SIG-M5 treated with dmso at 0.1 percent for 504 hours (cell line): ENCODE data around the gene TAGLN2.

Experiments used
- DNase-seq: peaks from one replicate; lab custom pipeline; 2025; ENCODE audit not compliant: unreplicated experiment; lab: John Stamatoyannopoulos, UW

Gene TAGLN2

GRCh38 chr1:159949981-159950381 is 24.7 kb upstream of the TAGLN2 start:
- DNase-seq = peak; percentile 58

DNA sequence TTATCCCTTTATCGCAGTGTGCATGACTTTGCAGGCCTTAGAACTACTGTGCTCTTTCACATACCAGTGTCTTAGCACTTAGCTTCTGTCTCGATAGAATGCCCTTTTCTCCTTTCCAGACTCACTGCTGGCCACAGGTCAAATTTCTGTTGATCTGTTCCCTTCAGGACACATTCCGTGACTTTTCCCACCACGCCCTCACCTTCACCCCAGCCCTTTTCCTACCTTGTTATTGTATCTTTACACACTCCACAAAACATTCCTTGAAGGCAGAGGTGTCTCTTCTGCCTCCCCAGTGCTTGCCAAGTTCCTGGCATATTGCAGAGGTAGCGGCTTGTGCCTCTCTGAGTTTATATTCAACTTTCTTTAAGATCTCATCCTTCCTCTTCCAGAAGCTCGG is 23.8 kb upstream of the TAGLN2 start:
- DNase-seq = no peak

- DNase-seq = no peak
These were observed 22.6 kb upstream of the TAGLN2 start for GRCh38 chr1:159947942-159948341.

GRCh38 chr1:159946242-159947187 is 21.2 kb upstream of the TAGLN2 start:
- DNase-seq = no peak

DNA sequence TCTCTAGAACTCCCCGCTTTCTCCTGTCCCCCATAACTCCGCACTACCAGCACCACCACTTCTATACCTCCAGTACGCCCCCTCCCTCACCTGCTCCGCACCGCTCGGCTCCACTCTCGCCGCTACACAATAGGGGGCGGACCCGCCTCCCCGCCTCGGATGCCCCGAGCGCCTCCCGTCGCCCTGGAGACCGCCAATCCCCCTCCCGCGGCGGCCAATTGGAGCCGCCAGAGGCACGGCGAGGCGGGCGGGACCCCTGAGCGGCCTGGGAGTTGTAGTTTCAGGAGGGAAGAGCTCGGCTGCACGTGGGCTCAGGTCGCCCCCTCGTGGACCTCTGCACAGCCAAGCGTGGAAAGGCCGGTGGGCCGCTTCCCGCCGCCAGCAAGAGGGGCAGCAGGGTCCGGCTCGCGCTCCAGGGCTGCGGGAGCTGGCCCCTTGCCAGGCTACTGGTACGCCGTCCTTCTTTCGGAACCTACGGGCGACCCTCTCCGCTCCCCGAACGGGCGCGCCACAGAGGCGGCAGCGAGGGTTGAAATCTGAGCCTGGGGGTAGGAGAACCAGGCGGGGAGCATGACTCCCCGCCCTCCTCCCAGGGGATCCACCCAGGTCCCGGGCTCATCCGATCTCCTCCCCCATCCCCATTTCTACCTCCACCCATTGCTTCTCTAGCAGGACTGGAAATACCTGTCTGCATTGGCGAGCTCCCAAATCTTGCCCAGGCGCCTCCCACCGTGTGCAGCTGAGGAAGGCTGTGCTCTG is 20.4 kb upstream of the TAGLN2 start, which contains the start of gene IGSF9:
IGSF9 (minus strand) TSS at position 131 of the 759 bp plus-strand sequence. CDS start 2,159 bp downstream, outside the sequence.
- peak; percentile 30 for DNase-seq

DNA sequence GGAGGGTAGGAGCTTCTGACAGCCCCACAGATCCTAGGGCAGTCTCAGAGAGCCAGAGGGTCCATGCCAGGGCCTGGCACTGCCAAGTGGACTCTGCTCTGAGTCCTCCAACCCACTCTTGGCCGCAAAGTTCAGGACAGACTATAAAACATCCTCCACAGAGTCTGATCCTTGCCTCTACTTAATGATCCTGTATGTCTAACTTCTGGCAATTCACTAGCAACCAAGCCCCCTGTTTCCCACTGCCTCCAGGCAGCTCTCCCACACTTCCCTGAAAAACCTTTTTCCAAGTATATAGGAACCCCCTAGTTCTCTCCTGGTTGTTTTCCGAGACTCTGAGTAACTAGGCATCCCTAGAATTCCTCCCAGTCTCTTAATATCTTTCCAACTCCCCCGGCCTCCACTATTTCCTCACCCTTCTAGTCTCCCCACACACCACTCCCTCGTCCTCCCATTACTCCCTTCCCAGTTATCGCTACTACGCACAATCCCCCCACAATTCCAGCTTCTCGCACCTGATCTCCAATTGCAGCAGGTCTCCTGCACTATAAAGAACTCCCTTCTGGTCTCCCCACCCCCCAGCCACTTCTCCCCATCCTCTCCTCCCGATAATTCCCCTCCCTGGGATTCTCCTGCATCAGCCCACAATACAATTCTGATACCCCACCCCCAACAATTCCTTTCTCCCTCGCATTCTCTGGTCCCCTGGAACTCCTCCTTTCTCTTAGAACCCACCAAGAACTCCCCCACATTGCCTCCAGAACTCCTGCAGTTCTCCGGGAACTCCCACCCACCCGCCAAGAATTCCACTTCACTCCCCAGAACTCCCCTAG is 19.5 kb upstream of the TAGLN2 start:
- DNase-seq = no peak

DNA sequence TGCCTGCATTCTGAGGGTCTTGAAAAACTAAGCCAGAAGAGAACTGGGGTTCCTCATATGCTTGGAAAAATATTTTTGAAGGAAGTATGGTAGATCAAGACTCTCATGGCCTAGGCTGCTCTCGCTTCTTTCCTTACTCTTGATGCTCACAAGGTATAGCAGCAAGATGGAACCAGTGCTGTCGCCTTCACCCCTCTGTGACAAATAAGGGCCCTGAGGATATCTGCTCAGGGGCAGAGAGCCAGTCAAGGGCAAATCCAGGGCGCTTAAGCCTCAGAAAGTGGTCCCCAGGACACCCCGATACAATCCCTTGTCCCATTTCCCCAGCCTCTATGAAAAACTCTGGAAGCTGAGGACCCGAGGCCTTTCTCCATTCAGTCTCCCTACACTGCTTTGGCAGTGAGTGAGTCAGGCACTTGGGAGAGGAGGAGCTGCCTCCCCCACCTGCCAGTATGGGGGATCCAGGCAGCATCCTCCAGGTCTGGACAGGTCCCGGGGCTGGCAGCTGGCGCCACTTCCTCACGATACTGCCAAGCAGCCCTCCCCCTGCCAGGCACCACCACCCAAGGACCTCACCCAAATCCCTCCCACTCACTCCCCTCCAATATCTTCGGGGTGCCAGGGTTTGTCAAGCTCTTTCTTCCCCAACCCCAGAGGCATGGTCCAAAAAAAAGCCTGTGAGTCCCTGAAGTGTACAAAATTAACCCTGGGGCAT is 18.8 kb upstream of the TAGLN2 start:
- no peak for DNase-seq

DNA sequence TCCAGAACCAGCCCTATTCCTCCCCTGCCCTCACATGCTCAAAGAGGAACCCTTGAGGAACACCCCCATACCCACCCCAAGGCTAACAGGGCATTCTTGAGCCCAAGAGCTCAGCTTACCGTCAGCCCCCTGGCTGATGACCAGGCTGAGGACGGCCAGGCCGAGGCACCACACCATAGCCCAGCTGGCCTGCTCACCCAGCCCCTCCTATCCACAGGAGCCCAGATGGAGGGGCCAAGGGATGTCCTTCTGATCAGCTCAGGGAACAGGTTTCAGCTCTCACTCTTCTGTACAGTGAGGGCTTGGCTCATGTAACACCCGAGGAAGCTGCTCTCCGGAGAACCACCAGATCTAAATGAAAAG is 18.0 kb upstream of the TAGLN2 start:
- DNase-seq = no peak

DNA sequence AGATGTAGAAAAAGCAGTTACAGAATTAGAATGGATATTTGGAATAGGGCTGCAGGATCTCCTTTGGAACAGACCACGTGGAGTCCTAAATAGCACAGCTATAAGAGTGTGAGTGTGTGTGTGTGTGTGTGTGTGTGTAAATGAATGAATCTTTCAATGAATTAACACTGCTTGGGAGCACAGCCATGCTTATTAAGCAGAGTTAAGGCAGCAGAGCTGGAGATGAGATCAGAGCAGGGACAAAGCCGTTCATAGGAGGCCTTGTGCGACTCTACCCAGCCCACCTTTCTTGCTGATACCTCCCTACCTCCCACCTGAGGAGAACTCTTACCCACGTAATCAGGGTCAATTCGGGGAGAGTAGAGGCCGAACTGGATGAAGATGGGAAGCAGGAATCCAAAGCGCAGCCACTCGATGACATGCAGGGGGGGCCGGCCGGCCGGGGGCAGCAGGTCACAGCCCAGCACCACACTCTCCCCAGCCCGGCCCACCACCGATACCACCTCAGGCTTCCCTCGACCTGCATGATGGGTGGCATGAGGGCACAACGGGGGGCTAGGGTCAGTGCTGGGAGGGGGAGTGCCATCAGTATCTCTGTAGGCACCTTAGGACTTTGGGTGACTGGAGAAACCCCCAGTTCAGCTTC is 17.4 kb upstream of the TAGLN2 start:
- DNase-seq = no peak

GRCh38 chr1:159941591-159942560 is 16.6 kb upstream of the TAGLN2 start:
- DNase-seq = no peak

DNA sequence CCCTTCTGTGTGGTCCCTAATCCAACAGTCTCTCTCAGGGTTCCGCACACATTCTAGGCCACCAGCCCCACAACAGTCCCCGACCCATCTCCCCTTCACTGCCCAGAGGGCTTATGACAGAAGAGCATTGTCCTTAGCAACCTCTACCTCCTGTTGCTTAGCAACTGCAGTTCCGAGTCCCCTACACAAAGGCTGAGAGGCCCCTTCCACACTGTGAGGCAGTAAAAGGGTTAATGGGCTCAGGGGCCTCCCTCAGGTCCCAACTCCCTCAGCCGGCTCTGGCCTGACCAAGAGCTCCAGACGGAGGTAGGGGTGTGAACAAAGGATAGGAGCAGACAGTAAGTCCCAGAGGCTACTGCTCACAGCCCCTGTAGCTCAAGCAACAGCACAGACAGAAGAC is 15.8 kb upstream of the TAGLN2 start:
- no peak for DNase-seq

- no peak for DNase-seq
These were observed 14.8 kb upstream of the TAGLN2 start for GRCh38 chr1:159940006-159940620.

GRCh38 chr1:159939678-159940002 is 14.3 kb upstream of the TAGLN2 start:
- DNase-seq = no peak

- DNase-seq = no peak
These were observed 13.8 kb upstream of the TAGLN2 start for GRCh38 chr1:159938905-159939677.

- peak; percentile 58 for DNase-seq
These were observed 13.0 kb upstream of the TAGLN2 start for GRCh38 chr1:159938211-159938852.

GRCh38 chr1:159937054-159937750 is 11.9 kb upstream of the TAGLN2 start:
- peak; percentile 94 for DNase-seq
